ENCODE results near the gene ALPK1.

The ALPK1 gene

GRCh38 chr4:112329672-112330375 lies 32.7 kb downstream of the ALPK1 start:
- DNase-seq: no peak

- DNase-seq: no peak
Observed at GRCh38 chr4:112330921-112331320, 33.8 kb downstream of the ALPK1 start.

- no peak for DNase-seq
Observed at GRCh38 chr4:112332398-112332797, 35.2 kb downstream of the ALPK1 start.

- DNase-seq: no peak
Observed at GRCh38 chr4:112340023-112340422, 42.9 kb downstream of the ALPK1 start.

- no peak for DNase-seq
Observed at GRCh38 chr4:112341033-112341432, 43.9 kb downstream of the ALPK1 start.

- no peak for DNase-seq
Observed at GRCh38 chr4:112343330-112344080, 46.3 kb downstream of the ALPK1 start.

- DNase-seq: no peak
Observed at GRCh38 chr4:112348488-112349158, 51.5 kb downstream of the ALPK1 start.

- no peak for DNase-seq
Observed at GRCh38 chr4:112352736-112353135, 55.6 kb downstream of the ALPK1 start.

- no peak for DNase-seq
Observed at GRCh38 chr4:112355662-112356061, 58.5 kb downstream of the ALPK1 start.

- DNase-seq: no peak
Observed at GRCh38 chr4:112357453-112357852, 60.3 kb downstream of the ALPK1 start.

- no peak for DNase-seq
Observed at GRCh38 chr4:112357897-112358296, 60.7 kb downstream of the ALPK1 start.

GRCh38 chr4:112358415-112358814 lies 61.2 kb downstream of the ALPK1 start:
- DNase-seq: no peak

- DNase-seq: no peak
Observed at GRCh38 chr4:112358952-112359749, 62.0 kb downstream of the ALPK1 start.

- DNase-seq: no peak
Observed at GRCh38 chr4:112361181-112361791, 64.1 kb downstream of the ALPK1 start.

GRCh38 chr4:112370466-112370865 lies 73.3 kb downstream of the ALPK1 start:
- no peak for DNase-seq

GRCh38 chr4:112371361-112371760 lies 74.2 kb downstream of the ALPK1 start:
- no peak for DNase-seq

- DNase-seq: no peak
Observed at GRCh38 chr4:112374850-112375249, 77.7 kb downstream of the ALPK1 start.

GRCh38 chr4:112377171-112377570 lies 80.0 kb downstream of the ALPK1 start:
- DNase-seq: no peak

GRCh38 chr4:112377594-112378242 lies 80.5 kb downstream of the ALPK1 start:
- no peak for DNase-seq

- DNase-seq: no peak
Observed at GRCh38 chr4:112378243-112378620, 81.1 kb downstream of the ALPK1 start.

GRCh38 chr4:112378858-112379257 lies 81.7 kb downstream of the ALPK1 start:
- DNase-seq: no peak

GRCh38 chr4:112379306-112379705 lies 82.1 kb downstream of the ALPK1 start:
- no peak for DNase-seq
